Activated CD4-positive, CD25-positive, alpha-beta regulatory T cell (primary cell): ENCODE data around the gene TRIM56.
A peak's percentile ranks its signal among the peaks of the same experiment; 100 is the strongest.
"Not testable (repeated sequence)": the region's sequence is repeated elsewhere in the genome, so short reads cannot be mapped to it uniquely, and the experiment has no call there.

Experiments used
- DNase-seq, 4 experiments: peaks; one replicate each; lab custom pipeline; 2025; lab: John Stamatoyannopoulos, UW

Gene TRIM56

DNA sequence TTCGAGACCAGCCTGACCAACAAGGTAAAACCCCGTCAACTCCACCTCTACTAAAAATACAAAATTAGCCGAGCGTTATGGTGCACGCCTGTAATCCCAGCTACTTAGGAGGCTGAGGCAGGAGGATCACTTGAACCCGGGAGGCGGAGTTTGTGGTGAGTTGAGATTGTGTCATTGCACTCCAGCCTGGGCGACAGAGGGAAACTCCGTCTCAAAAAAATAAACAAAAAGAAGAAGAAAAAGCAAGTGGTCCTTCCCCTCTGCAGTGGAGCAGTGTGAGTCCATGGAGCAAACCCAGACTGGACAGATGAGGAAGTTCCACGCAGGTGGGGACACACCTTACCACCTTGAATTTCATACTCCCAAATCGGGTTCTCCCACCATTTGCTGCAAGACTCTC, 28.6 kb downstream of the TRIM56 start:
- DNase-seq: no peak

DNA sequence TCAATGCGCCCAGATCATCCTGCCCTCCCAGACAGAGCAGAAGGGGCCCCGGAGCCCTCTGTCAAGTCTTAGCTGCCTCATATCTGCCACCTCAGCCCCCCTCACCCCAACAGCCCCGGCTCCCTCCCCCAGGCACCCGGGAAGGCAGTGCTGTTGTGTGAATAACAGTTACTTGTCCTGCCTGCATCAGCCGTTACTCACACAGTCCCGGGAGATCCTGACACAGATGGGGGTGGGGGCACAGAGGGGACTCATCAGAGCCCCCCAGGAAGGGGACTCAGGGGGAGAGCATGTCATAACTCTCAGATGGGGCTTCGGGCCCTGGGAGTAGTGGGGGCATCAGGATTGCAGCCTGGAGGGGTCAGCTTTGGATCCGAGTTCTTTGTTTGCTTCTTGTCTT, 29.2 kb downstream of the TRIM56 start:
- no peak for DNase-seq

DNA sequence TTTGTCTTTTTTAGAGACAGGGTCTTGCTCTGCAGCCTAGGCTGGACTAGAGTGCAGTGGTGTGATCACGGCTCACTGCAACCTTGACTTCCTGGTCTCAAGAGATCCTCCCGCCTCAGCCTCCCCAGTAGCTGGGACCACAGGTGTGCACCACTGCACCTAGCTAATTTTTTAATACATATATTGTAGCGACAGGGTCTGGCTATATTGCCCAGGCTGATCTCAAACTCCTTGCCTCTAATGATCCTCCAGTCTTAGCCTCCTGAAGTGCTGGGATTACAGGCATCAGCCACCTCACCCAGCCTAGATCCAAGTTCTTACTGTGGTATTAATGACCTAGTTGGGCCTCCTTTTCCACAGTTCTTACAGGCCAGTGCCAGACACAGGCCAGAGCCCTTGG, 29.9 kb downstream of the TRIM56 start:
- DNase-seq: no peak

DNA sequence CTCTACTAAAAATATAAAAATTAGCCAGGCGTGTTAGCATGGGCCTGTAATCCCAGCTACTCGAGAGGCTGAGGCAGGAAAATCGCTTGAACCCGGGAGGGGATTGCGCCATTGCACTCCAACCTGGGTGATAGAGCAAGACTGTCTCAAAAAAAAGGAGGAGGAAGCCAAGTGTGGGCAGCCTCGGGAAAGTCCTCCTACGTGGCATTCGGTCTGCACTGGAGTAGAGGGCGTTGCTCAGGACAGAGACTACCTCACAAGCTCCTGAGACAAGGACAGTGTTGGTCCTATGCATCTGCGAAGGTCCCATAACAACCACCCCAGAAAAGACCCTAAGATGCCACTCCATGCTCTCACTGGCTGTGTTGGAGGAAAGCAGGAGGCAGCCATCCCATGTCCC, 31.6 kb downstream of the TRIM56 start:
- no peak for DNase-seq

DNA sequence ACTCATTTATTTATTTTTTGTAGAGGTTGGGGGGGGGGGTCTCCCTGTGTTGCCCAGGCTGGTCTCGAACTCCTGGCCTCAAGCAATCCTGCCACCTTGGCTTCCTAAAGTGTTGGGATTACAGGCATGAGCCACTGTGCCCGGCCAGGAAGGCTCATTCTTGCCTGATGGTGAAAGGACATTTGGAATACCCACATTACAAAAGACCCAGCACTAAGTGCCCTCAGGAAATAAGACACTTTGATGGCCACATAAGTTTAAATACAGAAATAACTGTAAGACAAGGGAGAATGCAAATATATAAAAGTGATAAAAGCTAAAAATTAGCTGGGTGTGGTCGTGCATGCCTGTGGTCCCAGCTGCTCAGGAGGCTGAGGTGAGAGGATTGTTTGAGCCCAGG, 33.6 kb downstream of the TRIM56 start:
- no peak for DNase-seq

DNA sequence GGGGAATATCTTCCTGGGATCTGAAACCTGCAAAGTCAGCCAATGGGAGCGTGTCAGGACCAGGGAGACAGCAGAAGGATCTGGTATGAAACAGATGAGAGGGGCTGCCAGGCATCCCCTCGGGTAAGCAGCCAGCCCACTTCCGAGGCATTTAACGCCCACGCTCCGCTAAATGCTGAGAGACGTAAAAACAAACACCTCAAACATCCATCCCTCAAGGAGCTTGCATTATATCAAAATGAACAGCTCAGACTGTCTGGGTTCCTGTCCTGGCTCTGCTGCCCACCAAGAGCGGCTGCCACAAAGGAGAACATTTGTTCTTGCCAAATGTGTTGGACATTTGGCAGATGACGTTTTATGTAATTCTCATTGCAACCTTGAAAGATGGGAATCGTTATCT, 34.6 kb downstream of the TRIM56 start:
- DNase-seq: no peak

DNA sequence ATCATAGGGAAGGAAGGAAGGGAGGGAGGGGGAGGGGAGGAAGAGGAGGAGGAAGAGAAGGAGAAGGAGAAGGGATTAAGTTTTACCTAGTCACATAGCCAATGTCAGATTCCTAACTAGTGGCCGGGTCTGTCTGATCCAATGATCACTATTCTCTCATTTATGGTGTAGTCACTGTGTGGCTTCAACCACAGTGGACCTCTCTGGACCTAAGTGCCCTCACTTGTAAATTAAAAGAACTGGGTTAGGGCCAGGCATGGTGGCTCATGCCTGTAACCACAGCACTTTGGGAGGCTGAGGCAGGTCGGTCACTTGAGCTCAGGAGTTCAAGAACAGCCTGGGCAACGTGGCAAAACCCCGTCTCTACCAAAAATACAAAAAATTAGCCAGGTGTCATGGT, 35.0 kb downstream of the TRIM56 start:
- DNase-seq: no peak

DNA sequence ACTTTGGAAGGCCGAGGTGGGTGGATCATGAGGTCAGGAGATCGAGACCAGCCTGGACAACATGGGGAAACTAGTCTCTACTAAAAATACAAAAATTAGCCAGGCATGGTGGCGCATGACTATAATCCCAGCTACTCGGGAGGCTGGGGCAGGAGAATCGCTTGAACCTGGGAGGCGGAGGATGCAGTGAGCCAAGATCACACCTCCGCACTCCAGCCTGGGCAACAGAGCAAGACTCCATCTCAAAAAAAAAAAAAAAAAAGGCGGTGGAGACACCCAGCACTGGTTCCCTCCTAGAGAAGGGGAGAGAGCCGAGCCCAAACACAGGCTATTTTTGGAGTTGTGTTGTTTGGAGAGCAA, 36.3 kb downstream of the TRIM56 start:
- not testable (repeated sequence) for DNase-seq

DNA sequence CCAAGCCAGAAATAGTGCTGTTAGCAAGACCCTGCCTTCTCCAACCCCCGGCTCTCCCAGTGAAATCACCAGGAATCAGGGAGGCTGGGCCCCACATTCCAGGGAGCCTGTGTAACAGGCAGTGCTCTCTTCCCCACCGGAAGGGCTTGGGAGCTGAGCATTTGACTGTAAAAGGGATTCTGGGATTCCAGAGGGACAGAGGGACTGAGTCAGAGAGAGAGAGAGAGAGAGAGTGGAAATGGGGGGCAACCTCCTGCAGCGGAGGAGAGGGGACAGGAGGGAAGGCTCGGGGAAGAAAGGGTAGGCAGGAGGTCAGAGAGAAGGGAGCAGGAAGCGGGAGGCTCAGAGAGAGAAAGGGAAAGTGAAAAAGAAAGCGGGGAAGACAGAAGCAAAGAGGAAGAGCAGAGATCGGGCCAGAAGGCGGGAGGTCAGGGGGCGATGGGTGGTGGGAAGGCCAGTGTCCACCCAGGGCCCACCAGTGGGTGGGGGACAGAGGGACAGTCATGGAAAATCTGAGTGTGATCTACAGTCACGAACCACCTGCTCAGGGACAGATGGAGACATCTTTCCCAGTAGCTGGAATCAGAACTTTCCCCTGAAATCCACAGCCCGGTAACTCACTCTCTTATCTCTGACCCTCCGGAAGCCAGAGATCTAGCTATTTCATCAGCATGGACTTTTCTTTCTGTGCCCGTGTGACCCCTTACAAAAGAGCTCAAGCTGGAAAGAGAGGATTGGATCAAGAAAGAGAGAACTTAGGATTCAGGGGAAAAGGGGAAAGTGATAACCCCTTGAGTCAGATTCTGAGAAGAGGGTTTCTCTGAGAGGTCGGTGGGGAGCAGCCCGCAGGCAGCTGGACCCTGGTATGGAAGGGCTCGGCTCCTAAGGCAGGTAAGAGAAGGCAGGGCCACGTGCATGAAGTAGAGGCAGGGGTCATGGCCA, 37.0 kb downstream of the TRIM56 start:
- DNase-seq: no peak

DNA sequence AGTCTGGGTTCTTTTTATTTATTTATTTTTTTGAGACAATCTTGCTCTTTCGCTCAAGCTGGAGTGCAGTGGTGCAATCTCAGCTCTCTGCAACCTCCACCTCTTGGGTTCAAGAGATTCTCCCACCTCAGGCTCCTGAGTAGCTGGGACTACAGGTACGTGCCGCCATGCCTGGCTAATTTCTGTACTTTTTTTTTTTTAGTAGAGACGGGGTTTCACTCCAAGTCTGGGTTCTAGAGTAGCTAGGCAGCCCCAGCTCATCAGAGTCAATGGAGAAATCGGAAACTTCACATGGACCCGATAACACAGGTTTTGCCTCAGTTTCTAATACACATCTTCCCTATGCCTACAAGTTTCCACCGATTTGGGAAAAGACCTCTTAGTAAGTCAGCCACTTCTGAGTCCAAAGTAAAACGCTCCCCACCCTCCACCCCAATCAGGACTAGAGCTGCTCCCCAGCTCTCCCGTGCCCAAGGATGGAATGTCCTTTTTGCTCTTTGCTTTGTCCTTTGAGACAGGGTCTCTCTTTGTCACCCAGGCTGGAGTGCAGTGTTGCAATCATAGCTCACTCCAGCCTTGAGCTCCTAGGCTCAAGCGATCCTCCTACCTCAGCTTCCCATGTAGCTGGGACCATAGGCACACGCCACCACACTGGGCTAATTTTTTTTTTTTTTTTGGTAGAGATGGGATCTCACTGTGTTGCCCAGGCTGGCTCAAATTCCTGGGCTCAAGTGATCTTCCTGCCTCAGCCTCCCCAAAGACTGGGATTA, 37.8 kb downstream of the TRIM56 start:
- no peak for DNase-seq

DNA sequence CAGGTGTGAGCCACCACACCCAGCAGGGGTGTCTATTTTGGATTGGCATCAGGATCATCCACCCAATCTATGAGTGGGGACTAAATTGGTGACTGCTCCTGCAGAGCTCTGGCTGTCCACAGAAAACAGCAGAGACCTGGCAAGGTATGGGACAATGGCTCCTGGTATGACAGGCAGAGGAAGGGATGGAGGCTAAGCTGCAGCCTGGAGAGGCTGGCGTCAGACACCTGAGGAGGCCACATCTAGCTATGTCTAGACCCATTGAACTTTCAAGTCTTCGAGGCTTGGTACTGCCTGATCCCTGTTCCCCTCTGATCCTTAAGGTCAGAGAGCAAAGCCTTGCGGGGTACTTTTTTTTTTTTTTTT, 38.4 kb downstream of the TRIM56 start:
- DNase-seq: no peak

DNA sequence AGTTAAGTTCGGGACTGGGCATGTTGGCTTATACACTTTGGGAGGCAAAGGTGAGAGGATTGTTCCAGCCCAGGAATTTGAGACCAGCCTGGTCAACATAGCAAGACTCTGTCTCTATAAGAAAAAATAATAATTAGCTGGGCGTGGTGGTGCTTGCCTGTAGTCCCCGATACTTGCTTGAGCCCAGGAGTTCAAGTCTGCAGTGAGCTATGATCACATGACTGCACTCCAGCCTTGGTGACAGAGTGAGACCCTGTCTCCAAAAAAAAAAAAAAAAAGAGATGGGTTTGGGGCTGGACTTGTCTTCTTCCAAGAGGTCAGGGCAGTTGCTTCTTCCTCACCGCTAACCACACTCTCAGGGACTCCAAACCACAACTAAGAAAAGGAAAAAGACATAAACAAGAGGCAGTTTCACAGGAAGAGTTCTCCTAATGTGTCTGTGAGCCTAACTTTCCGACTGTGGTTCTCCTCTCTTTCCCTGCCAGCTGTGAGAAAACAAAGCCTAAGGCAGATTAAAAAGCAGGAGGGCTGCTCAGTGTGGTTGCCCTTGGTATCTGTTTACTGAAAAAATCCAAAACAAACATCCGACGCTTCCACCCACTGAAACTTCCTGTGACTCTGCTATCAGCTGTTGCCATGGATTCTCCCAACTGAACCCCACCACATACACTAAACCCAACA, 39.2 kb downstream of the TRIM56 start:
- no peak for DNase-seq

DNA sequence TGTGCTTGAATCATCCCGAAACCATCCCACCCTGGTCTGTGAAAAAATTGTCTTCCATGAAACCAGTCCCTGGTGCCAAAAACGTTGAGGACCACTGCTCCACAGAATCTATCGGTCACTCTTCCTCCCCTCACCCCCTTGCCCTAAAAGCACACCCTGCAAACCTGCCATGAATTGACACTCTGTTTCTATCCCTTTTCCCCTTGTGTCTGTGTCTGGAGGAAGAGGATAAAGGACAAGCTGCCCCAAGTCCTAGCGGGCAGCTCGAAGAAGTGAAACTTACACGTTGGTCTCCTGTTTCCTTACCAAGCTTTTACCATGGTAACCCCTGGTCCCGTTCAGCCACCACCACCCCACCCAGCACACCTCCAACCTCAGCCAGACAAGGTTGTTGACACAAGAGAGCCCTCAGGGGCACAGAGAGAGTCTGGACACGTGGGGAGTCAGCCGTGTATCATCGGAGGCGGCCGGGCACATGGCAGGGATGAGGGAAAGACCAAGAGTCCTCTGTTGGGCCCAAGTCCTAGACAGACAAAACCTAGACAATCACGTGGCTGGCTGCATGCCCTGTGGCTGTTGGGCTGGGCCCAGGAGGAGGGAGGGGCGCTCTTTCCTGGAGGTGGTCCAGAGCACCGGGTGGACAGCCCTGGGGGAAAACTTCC, 40.8 kb downstream of the TRIM56 start:
- DNase-seq: no peak

DNA sequence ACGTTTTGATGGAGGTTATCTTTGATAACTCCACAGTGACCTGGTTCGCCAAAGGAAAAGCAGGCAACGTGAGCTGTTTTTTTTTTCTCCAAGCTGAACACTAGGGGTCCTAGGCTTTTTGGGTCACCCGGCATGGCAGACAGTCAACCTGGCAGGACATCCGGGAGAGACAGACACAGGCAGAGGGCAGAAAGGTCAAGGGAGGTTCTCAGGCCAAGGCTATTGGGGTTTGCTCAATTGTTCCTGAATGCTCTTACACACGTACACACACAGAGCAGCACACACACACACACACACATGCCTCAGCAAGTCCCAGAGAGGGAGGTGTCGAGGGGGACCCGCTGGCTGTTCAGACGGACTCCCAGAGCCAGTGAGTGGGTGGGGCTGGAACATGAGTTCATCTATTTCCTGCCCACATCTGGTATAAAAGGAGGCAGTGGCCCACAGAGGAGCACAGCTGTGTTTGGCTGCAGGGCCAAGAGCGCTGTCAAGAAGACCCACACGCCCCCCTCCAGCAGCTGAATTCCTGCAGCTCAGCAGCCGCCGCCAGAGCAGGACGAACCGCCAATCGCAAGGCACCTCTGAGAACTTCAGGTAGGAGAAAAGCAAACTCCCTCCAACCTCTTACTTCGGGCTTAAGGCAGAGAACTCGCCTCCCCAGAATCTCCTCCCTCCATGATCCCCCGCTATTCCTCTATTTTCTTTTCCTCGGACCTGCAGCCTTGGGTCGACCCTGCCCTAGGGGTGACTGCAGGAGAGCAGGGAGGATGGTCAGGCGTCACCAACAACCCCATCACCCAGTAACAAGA, 41.6 kb downstream of the TRIM56 start, which contains the start of gene SERPINE1:
SERPINE1 (plus strand) TSS at position 454 of the 809 bp plus-strand sequence. CDS start 1,290 bp downstream, outside the sequence.
- peak in 1 of 4 experiments; percentile 15 for DNase-seq

DNA sequence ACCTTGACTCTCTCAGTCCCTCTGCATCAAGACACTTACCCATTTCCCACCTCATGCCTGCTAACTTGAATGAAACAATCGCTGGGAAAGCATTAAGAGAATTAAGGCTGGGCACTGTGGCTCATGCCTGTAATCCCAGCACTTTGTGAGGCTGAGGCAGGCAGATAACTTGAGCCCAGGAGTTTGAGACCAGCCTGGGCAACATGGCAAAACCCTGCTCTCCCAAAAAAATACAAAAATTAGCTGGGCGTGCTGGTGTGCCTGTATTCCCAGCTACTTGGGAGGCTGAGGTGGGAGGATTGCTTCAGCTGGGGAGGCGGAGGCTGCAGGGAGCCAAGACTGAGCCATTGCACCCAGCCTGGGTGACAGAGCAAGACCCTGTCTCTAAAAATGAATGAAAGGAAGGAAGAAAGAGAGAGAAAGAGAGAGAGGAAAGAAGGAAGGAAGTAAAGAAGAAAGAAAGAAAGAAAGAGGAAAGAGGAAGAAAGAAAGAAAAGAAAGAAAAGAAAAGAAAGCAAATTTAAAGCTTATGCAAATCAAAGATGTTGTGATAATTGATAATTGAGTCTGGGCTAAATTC, 42.3 kb downstream of the TRIM56 start:
- DNase-seq: no peak

DNA sequence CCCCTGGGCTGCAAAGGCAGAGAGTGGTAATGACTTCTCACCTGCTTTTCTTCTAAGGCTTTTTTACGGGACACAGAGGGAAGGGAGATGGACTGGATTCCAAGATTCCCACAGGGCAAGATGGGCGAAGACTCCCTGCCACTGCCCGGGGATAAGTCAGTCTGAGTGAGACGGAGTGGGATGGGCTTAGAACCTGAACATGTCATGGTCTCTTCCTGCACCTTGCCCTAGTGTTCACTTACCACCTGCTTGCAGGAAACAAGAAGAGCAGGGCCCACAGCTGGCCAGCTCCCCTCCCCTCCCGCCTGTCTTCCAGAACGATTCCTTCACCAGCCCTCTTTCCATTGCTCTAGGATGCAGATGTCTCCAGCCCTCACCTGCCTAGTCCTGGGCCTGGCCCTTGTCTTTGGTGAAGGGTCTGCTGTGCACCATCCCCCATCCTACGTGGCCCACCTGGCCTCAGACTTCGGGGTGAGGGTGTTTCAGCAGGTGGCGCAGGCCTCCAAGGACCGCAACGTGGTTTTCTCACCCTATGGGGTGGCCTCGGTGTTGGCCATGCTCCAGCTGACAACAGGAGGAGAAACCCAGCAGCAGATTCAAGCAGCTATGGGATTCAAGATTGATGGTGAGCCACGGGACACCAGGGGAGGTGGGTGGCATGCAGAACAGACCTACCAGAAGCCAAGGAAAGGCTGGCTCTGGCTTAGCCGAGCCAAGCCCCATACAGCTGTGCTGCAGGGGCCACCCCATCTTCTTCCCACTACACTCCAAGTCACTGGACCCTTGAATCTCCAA, 43.0 kb downstream of the TRIM56 start:
- DNase-seq: no peak

DNA sequence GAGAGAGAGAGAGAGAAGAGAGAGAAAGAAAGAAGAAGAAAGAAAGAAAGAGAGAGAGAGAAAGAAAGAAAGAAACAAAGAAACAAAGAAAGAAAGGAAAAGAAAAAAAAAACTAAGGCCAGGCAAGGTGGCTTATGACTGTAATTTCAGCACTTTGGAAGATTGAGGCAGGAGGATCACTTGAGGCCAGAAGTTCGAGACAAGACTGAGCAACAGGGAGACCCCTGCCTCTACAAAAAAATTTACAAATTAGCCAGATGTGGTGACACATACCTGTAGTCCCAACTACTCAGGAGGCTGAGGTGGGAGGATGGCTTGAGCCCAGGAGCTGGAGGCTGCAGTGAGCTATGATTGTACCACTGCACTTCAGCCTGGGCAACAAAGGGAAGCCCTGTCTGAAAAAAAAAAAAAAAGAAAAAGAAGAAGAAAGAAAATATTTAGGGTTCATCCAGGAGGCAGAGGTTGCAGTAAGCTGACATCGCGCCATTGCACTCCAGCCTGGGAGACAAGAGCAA, 44.4 kb downstream of the TRIM56 start:
- no peak for DNase-seq

DNA sequence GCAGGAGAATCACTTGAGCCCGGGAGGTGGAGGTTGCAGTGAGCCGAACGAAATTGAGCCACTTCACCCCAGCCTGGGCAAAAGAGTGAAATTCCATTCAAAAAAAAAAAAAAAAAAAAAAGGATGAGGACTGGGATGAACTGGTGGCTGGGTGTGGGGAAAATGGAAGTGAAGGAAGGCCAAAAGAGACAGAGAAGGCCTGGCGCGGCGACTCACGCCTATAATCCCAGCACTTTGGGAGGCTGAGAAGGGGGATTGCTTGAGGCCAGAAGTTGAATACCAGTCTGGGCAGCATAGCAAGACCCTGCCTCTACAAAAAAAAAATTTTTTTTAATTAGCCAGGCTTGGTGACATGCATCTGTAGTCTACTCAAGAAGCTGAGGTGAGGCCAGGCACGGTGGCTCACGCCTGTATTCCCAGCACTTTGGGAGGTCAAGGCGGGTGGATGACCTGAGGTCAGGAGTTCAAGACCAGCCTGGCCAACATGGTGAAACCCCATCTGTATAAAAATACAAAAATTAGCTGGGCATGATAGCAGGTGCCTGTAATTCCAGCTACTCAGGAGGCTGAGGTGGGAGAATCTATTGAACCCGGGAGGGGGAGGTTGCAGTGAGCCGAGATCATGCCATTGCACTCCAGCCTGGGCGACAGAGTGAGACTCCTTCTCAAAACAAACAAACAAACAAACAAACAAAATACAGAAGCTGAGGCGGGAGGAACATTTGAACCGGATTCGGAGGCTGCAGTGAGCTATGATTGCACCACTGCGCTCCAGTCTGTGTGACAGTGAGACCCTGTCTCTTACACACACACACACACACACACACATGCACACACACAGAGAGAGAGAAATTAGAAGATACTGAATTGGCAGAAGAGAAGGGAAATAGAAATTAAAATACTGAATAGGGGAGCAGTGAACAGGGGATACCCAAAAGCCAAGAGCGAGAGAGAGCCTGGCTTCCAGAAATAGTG, 47.6 kb downstream of the TRIM56 start:
- not testable (repeated sequence) for DNase-seq
